Diencephalon (tissue), 1 donor: Measurements from ENCODE around the gene ZNF285. TPM values are rescaled to one million over a fixed set of nuclear protein-coding genes. Genes with fewer than 3 reads are reported as not detected.

Source experiments
- total RNA-seq: library from RNA; depleted of rRNA; stranded (reverse); fragments of >200 nt; gene quantifications from one replicate; pipeline ENCODE4 v1.2.3, GENCODE V29; 2014

ZNF285 gene
- 18.9 TPM for total RNA-seq

GRCh38 chr19:44401139-44402115 lies at the start of gene ZNF285:
ZNF285 (minus strand) TSS chr19:44401608; CDS start chr19:44397213, 4,395 bp downstream.

GRCh38 chr19:44447916-44448674 lies 46.7 kb upstream of the ZNF285 start, which contains the start of gene ZNF229:
ZNF229 (minus strand) TSS chr19:44448472; CDS start chr19:44442847, 5,625 bp downstream.

GRCh38 chr19:44356383-44357111 lies 44.9 kb downstream of the ZNF285 start, which contains the start of gene ZNF112:
ZNF112 (minus strand) TSS chr19:44356680; CDS start chr19:44340539, 16,141 bp downstream.

Other genes with a start within 250 kb of the ZNF285 start
- gene ZNF226, start 236.5 kb downstream of the ZNF285 start, total RNA-seq = 53.1 TPM
- gene ZNF227, start 189.1 kb downstream of the ZNF285 start, total RNA-seq = 39.2 TPM
- 15.9 TPM for gene ZNF233, start 141.7 kb downstream of the ZNF285 start, total RNA-seq
- gene ZNF235, start 96.6 kb downstream of the ZNF285 start, total RNA-seq = 14.3 TPM
- 21.2 TPM for gene ZNF112, start 44.9 kb downstream of the ZNF285 start, total RNA-seq
- 25.8 TPM for gene ZNF229, start 46.9 kb upstream of the ZNF285 start, total RNA-seq
- 16.4 TPM for gene ZNF180, start 98.9 kb upstream of the ZNF285 start, total RNA-seq
- gene CEACAM20, start 128.1 kb upstream of the ZNF285 start, total RNA-seq = not detected
- gene IGSF23, start 212.0 kb upstream of the ZNF285 start, total RNA-seq = not detected
- 33.7 TPM for gene PVR, start 242.3 kb upstream of the ZNF285 start, total RNA-seq